ENCODE measurements around the gene TUBB4A.
A peak's percentile ranks its signal among the peaks of the same experiment; 100 is the strongest.
"Not testable (repeated sequence)": the region's sequence is repeated elsewhere in the genome, so short reads cannot be mapped to it uniquely, and the experiment has no call there.

Gene TUBB4A

GRCh38 chr19:6522712-6523111 lies 20.6 kb upstream of the TUBB4A start:
- no peak for DNase-seq

DNA sequence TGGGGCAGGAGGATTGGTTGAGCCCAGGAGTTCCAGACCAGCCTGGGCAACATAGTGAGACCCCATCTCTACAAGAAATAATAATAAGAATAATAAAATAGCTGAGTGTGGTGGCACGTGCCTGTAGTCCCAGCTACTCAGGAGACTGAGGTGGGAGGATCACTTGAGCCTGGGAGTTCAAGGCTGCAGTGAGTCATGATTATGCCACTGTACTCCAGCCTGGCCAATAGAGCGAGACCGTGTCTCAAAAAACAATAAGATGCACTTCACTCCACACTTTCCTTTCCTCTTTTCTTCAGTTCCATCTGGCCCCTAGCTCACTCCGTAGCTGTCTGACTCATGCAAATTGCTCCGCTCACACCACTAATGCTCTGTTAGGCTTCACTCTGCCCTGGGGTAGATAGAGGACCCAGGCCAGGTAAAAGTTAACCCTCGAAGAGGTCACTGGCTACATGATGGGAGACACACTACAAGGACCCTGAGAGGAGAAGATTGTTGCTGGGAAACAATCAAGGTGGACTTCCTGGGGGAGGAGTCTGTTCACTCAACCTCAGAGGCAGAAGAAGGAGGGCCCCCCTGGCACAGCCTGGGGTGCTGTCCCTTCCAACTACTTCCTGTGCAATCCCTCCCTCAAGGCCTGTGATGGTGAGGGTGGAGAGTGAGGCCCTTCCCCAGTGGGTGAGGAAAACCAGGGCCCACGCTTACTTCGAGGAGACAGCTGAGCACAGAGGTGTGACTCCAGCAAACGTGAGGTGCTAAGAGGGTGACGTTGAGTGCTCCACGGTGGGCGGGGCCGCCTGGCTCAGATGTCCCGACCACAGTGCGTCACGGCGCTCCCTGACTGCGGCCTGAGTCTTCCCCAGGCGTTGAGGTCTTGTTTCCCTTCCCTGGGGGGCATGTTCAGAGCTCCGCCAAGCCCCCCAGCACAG lies 19.9 kb upstream of the TUBB4A start:
- DNase-seq, result peak; percentile 79

GRCh38 chr19:6519289-6519688 lies 17.2 kb upstream of the TUBB4A start:
- DNase-seq, result no peak

GRCh38 chr19:6518145-6518911 lies 16.2 kb upstream of the TUBB4A start:
- no peak for DNase-seq

- peak; percentile 99 for DNase-seq
These were observed 14.7 kb upstream of the TUBB4A start for GRCh38 chr19:6516659-6517291.

DNA sequence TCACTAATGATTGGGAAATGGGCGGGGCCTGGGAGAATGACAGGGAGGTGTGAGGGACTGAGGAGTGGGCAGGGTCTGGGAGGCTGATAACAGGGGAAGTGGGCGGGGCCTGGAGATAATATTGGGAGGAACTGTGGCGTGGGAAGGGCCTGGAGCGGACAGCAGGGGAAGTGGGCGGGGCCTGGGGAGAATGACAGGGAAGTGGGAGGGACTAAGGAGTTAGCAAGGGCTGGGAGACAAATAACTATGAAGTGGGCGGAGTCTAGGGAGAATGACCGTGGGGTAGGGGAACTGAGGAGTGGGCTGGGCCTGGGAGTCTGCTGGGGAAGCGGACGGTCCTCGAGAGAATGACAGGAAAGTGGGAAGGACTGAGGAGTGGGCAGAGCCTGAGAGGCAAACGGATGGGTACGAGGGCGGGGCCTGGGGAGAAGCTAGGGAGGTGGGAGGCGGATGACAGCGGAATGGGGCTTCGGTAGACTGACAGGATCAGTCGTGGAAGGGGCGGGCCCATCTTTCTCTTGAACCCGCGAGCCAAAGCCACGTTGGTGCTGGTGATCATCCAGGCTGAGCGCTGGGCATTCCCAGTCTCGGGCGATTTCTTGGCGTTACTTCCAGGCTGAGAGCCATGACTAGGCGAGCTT lies 14.0 kb upstream of the TUBB4A start:
- DNase-seq, result peak; percentile 84

DNA sequence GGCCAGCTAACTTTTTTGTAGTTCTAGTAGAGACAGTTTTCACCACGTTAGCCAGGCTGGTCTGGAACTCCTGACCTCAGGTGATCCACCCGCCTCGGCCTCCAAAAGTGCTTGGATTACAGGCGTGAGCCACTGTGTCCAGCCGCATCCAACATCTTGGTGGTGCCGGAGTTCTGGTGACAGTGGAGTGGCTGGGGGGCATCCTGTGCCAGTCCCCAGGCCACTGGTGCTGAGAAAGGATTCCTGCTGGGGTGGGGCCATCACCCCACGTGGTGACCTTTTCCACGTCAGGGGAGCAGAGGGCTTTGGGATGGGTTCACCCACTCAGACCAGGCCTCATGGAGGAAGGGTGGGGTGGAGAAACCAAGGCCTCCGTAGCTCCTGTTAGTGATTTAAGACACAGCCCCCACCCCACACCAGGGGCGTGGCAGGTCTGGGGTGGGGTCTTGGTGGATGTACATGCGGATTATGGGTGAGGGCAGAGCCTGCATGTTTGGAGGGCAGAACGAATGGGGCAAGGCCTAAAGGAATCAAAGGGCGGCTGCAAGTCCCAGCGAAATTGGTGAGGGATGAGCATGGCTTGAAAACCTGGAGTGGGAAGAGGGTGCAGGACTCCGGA lies 12.9 kb upstream of the TUBB4A start:
- no peak for DNase-seq

GRCh38 chr19:6514089-6514488 lies 12.0 kb upstream of the TUBB4A start:
- DNase-seq, result no peak

- no peak for DNase-seq
These were observed 8.5 kb upstream of the TUBB4A start for GRCh38 chr19:6510618-6511017.

- DNase-seq, result no peak
These were observed 7.2 kb upstream of the TUBB4A start for GRCh38 chr19:6509118-6509971.

DNA sequence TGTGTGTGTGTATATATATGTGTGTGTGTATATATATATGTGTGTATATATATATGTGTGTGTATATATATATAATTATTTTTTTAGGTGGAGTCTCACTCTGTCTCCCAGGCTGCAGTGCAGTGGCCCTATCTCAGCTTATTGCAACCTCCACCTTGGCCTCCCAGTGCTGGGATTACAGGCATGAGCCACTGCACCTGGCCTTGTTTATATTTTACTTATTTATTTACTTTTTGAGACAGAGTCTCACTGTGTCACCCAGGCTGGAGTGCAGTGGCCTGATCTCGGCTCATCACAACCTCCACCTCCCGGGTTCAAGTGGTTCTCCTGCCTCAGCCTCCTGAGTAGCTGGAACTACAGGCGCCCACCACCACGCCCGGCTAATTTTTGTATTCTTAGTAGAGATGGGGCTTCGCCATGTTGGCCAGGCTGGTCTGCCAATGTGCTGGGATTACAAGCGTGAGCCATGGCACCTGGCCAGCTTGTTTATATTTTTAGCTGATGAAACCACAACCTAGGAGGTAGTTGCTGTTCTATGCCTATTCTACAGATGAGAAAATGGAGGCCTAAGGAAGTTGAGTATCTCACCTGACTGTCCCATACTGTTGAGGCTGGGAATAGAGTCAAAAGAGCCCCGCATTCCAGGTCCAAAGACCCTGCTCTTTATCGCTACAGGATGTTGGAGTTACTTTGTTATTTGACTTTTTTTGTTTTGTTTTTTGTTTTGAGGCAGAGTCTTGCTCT lies 6.1 kb upstream of the TUBB4A start:
- not testable (repeated sequence) for DNase-seq

DNA sequence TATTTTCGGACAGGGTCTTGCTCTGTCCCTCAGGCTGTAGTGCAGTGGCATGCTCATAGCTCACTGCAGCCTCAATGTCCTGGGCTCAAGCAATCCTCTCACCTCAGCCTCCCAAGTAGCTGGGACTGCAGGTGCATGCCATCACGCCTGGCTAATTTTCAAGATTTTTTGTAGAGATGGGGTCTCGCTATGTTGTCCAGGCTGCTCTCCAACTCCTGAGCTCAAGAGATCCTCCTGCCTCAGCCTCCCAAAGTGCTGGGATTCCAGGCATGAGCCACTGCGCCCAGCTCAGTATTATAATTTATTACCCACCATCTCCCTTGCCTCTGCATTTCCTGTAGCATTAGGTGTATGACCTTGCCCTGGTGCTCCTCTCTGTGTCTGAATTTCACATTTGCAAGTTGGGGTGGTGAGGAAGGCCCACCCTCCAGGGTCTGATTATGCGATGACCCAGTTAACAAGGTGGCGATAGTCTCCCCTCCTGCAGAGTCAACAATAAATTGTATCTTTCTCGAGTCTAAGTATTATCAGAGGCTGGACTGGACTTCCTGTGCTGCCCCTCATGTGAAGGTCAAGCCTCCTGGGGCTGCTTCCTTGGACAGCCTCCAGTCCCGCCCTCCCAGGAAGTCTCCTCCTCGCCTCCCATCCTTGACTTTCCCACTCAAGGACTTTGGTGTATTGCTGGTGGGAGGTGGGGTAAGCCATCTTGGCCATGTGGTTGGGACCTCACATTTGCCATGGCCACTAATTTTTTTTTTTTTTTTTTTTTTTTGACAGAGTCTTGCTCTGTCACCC lies 1.5 kb upstream of the TUBB4A start:
- DNase-seq, result no peak

- DNase-seq, result no peak
These were observed 1.0 kb downstream of the TUBB4A start for GRCh38 chr19:6500837-6501739.

- no peak for DNase-seq
These were observed 2.9 kb downstream of the TUBB4A start for GRCh38 chr19:6499052-6499790.

- no peak for DNase-seq
These were observed 3.6 kb downstream of the TUBB4A start for GRCh38 chr19:6498294-6499036.

GRCh38 chr19:6495947-6496346 lies 6.2 kb downstream of the TUBB4A start:
- no peak for DNase-seq

- no peak for DNase-seq
These were observed 7.6 kb downstream of the TUBB4A start for GRCh38 chr19:6494438-6495036.

All from activated CD8-positive, alpha-beta memory T cell treated with anti-CD3 and anti-CD28 coated beads, Interleukin-2, amount 50 U/mL, for 48 hours (primary cell).